Parathyroid adenoma (tissue), 2 donors: ENCODE results near the gene SSRP1.

Experiments used
- H2AFZ ChIP-seq: fragments of 300-600 bp; sonication (generic); one replicate; pipeline ENCODE4 v1.7.0; 2017; ENCODE audit warnings: antibody characterized with exemption, mild to moderate bottlenecking
- H3K27ac ChIP-seq: fragments of 300-600 bp; sonication (generic); one replicate; pipeline ENCODE4 v1.7.0; 2017
- H3K27me3 ChIP-seq: fragments of 300-600 bp; sonication (generic); one replicate; pipeline ENCODE4 v1.7.0; 2017; ENCODE audit warnings: low read length; ENCODE audit not compliant: control insufficient read depth, insufficient read depth
- H3K36me3 ChIP-seq: fragments of 300-600 bp; sonication (generic); one replicate; pipeline ENCODE4 v1.7.0; 2017; ENCODE audit warnings: low read length; ENCODE audit not compliant: control insufficient read depth, insufficient read depth
- H3K4me1 ChIP-seq: fragments of 300-600 bp; sonication (generic); one replicate; pipeline ENCODE4 v1.7.0; 2017; ENCODE audit warnings: control low read depth
- H3K4me2 ChIP-seq: fragments of 300-600 bp; sonication (generic); one replicate; pipeline ENCODE4 v1.7.0; 2017; ENCODE audit warnings: low read length
- H3K4me3 ChIP-seq: fragments of 300-600 bp; sonication (generic); one replicate; pipeline ENCODE4 v1.7.0; 2017; ENCODE audit warnings: low read depth, low read length
- H3K79me2 ChIP-seq: fragments of 300-600 bp; sonication (generic); one replicate; pipeline ENCODE4 v1.7.0; 2017; ENCODE audit warnings: control low read depth
- H3K9ac ChIP-seq: fragments of 300-600 bp; sonication (generic); one replicate; pipeline ENCODE4 v1.7.0; 2017; ENCODE audit warnings: mild to moderate bottlenecking
- H3K9me3 ChIP-seq: fragments of 300-600 bp; sonication (generic); one replicate; pipeline ENCODE4 v1.7.0; 2017; ENCODE audit warnings: low read length; ENCODE audit not compliant: control insufficient read depth
- CTCF ChIP-seq: fragments of 300-600 bp; sonication (generic); IDR thresholded peaks from one replicate; pipeline ENCODE4 v1.7.0; 2017; ENCODE audit warnings: antibody characterized with exemption, mild to moderate bottlenecking
- donor health status: primary hyperparathyroidism.

Gene SSRP1

DNA sequence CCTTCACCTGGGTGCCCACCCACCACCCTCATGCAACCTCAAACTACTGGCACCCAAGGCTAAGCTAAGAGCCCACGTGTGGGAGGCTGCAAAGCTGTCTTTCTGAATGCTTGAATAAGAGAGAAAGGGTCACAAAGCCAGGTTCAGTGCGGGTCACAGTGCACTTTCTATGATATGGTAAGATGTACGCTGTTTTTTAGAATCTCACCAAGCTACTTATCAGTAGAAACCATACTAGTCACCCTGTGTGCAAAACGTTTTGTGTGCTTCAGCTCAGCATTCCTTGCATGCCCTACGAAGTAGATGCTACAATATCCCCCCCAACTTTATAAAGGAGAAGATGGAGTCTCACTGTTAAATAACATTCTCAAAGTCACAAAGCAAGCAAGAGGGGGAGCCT lies 17.3 kb upstream of the SSRP1 start:
- H3K79me2 ChIP-seq = no peaks in the 10 kb centered on the region
- TF ChIP-seq CTCF = no peak
- no peaks in the 10 kb centered on the region for H3K36me3 ChIP-seq
- H3K4me3 ChIP-seq = no peak overlapping the region
- H3K9ac ChIP-seq = no peak overlapping the region
- no peak overlapping the region for H3K4me2 ChIP-seq
- H3K9me3 ChIP-seq = no peaks in the 10 kb centered on the region
- no peak overlapping the region for H3K27ac ChIP-seq
- no peaks in the 10 kb centered on the region for H3K4me1 ChIP-seq
- no peaks in the 10 kb centered on the region for H3K27me3 ChIP-seq
- H2AFZ ChIP-seq = no peak overlapping the region

DNA sequence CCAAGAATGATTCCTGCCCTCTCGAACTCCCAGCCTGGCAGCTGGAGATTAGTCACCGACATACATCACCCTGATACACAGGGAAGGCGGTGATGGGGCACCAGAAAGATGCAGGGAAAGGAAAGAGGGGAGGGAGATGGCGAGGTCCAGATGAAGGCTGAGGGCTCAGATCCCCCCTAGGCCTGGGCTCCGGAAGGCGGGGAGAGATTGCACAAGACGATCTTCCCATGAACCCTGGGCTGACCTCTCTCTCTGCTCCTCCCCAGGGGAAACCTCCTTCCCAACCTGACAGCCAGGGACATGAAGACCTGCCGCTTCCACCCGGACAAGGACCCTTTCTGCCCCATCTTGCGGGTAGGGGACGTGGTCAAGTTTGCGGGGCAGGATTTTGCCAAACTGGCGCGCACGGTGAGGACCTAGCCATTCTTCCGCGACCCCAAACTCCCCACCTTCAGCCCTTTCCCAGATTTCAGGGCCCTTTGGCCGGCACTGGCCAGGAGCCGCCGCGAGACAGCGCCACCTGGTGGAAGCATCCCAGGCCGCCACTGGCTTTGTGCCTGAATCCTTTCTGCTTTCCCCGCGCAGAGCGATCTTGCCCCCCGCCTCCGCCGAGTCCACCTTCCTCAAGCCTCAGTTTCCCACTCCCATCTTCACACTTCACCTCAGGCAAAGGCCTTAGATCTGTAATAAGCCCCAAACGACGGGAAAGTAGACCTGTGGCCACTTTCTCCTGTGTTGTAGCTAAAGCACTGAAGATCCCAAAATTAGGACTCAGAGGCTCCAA lies 14.0 kb upstream of the SSRP1 start:
- H3K9me3 ChIP-seq = no peaks in the 10 kb centered on the region
- no peaks in the 10 kb centered on the region for H3K4me1 ChIP-seq
- H3K27ac ChIP-seq = no peak overlapping the region
- H2AFZ ChIP-seq = peak overlapping the region; percentile 16
- H3K79me2 ChIP-seq = no peaks in the 10 kb centered on the region
- no peak overlapping the region for H3K9ac ChIP-seq
- no peak overlapping the region for H3K4me2 ChIP-seq
- peak; percentile 64 for TF ChIP-seq CTCF
- H3K36me3 ChIP-seq = no peaks in the 10 kb centered on the region
- H3K27me3 ChIP-seq = no peaks in the 10 kb centered on the region
- no peak overlapping the region for H3K4me3 ChIP-seq

GRCh38 chr11:57348636-57349313 lies 13.1 kb upstream of the SSRP1 start:
- Histone ChIP-seq H3K4me3 (no peak overlapping the region), H3K9me3 (no peaks in the 10 kb centered on the region), H3K9ac (no peak overlapping the region), H2AFZ (no peak overlapping the region), H3K4me2 (no peak overlapping the region), H3K79me2 (no peaks in the 10 kb centered on the region), H3K4me1 (no peaks in the 10 kb centered on the region), H3K36me3 (no peaks in the 10 kb centered on the region), H3K27ac (no peak overlapping the region), H3K27me3 (no peaks in the 10 kb centered on the region)
- no peak for TF ChIP-seq CTCF

DNA sequence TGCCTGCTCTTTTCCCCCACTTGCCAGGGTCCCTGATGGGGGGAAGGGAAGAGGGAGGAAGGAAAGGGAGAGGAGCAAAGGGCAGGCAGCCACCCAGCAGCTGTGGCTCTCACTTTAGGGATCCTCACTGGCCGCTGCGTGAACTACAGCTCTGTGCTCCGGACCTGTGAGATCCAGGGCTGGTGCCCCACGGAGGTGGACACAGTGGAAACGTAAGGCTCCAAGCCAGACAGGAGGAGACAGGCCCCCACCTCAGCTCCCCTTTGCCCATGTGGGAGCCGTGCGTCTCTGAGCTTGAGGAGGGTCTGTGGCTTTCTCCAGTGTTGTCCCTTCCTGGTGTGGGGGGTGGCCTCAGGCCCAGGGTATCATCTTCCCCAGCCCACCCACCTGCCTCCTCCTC lies 12.4 kb upstream of the SSRP1 start:
- TF ChIP-seq CTCF = no peak
- Histone ChIP-seq H3K9ac (no peak overlapping the region), H3K27ac (no peak overlapping the region), H3K4me1 (no peaks in the 10 kb centered on the region), H3K4me3 (no peak overlapping the region), H3K79me2 (no peaks in the 10 kb centered on the region), H3K36me3 (no peaks in the 10 kb centered on the region), H3K9me3 (no peaks in the 10 kb centered on the region), H2AFZ (no peak overlapping the region), H3K4me2 (no peak overlapping the region), H3K27me3 (no peaks in the 10 kb centered on the region)

DNA sequence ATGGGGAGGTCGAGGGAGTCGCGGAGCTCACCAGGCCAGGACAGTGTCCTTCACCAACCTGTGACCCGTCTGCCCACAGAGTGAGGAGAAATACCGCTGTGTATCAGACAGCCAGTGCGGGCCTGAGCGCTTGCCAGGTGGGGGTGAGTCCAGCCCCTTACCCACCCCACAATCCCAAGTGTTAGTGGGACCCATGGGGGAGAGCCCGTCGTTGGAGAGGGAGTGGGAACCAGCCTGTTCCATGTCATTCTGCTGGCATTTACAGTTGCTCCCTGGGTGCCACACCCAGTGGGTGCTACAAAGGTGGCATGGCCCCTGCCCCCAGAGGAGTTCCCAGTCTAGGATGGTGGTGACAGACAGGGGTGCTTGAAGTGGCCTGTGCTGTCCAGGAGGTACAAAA lies 11.6 kb upstream of the SSRP1 start:
- no peaks in the 10 kb centered on the region for H3K4me1 ChIP-seq
- no peak overlapping the region for H3K4me3 ChIP-seq
- no peak overlapping the region for H3K4me2 ChIP-seq

More for the DNA sequence above, 11.6 kb upstream of the SSRP1 start:
- Histone ChIP-seq H3K27me3 (no peaks in the 10 kb centered on the region), H3K36me3 (no peaks in the 10 kb centered on the region), H2AFZ (no peak overlapping the region), H3K9ac (no peak overlapping the region), H3K9me3 (no peaks in the 10 kb centered on the region), H3K27ac (no peak overlapping the region), H3K79me2 (no peaks in the 10 kb centered on the region)
- TF ChIP-seq CTCF = no peak
